SK-N-SH treated with all-trans-retinoic acid at 6 μM for 48 hours (cell line): ENCODE measurements around the gene ORAI2.
"Not testable (repeated sequence)": the region's sequence is repeated elsewhere in the genome, so short reads cannot be mapped to it uniquely, and the experiment has no call there.

Experiments used
- ATAC-seq: fragments of 200-7000 bp; cut with Tn5 transposase; 3 replicates; pipeline ENCODE4 v1.9.1; 2020; ENCODE audit warnings: mild to moderate bottlenecking, moderate library complexity
- ISL1 ChIP-seq: fragments of 250-450 bp; sonication (Bioruptor Pico); IDR thresholded peaks from 2 replicates; pipeline ENCODE4 v2.1.2; 2022; ENCODE audit warnings: mild to moderate bottlenecking, moderate library complexity
- SNAI2 ChIP-seq: fragments of 250-450 bp; sonication (Bioruptor Pico); IDR thresholded peaks from 2 replicates; pipeline ENCODE4 v1.5.0; 2020; ENCODE audit warnings: mild to moderate bottlenecking, moderate library complexity
- TCF4 ChIP-seq: fragments of 250-450 bp; sonication (Bioruptor Pico); IDR thresholded peaks from 2 replicates; pipeline ENCODE4 v1.8.0; 2021; ENCODE audit warnings: mild to moderate bottlenecking, moderate library complexity, borderline replicate concordance
- ZNF8 ChIP-seq: fragments of 450-650 bp; formaldehyde crosslinking; IDR thresholded peaks from 2 replicates; pipeline ENCODE4 v1.5.0; 2020; ENCODE audit warnings: mild to moderate bottlenecking, moderate library complexity

Gene ORAI2

DNA sequence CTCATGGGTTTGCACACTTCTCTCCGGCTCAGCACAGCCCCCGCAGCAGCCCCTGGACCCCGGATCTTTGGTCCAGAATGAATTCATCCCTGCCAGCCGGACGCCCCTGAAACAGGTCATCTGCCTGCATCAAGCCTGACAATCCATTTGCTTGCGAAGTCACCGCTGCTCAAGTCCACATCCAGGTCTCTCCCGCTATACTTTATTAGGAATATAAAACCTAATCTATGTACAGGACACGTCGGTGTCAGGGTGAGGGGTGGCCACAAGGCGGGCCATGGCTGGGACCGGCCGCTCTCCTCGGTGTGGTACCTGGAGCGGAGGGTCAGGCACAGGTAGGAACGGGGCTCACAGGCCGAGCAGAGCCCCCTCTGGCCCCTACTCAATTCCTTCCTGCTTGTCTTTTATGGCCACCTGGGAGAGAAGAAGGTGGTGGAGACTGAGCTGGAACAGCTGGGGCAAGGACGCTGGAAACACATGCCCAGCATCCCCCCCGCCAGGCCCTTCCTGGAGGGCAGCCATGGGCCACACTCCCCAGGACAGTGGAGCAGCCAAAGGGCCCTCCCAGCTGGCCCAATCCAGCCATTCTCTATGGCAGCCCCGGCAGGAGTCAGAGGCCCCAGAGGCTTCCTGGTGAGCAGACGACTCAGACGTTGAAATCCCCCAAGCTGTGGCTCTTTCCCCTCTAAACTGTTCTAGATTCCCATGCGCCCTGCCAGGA, 40.1 kb downstream of the ORAI2 start (continued):
- TF ChIP-seq SNAI2 (CRISPR knock-in tag) (no peak), ZNF8 (CRISPR knock-in tag) (no peak), ISL1 (CRISPR knock-in tag) (no peak)

DNA sequence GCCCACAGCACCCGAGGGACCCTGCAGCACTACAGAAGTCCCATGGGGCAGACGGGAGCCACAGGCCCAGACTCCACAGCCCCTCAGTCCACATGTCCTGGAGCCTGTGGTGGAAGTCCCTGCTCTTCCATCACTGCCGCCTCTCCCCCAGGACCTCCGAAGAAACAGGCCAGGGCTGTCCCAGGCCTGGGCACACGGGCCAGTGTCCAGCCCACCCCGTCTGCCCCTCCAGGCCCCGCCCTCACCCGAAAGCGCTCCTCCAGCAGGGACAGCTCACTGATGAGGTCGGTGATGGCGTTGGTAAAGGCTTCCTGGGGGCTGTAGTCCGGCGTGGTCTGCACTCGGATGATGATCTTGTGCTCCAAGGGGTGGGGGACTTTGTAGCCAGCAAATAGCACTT, 40.7 kb downstream of the ORAI2 start:
- not testable (repeated sequence) for ATAC-seq

- peak; percentile 5; the same call in 2 of the 3 replicates for ATAC-seq
Measured at GRCh38 chr7:102474736-102475435, 41.5 kb downstream of the ORAI2 start.

GRCh38 chr7:102478314-102479208, 45.2 kb downstream of the ORAI2 start, which contains the start of gene POLR2J:
Gene POLR2J (minus strand): TSS chr7:102478922. CDS start chr7:102478860, 62 bp downstream.
- ATAC-seq = peak; percentile 84

DNA sequence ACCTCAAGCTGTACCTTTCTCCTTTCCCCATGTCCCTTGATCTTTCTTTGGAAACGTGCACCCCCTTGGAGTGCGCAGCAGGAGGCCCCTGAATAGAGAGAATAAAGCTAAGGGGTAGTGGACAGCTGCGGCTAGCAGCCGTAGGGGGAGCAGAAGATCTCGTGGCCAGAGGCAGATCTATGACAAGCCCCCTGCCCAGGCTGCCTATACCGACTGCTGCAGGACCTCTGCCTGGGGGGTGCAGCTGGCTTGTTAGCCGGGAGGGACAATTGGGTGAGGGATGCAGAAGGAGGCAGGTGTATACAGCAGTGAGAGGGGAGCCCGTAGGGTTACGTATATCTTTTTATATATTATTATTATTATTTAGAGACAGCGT, 45.8 kb downstream of the ORAI2 start:
- peak; percentile 20 for ATAC-seq

- TF ChIP-seq TCF4 = peak; percentile 33; the same call in 1 of the 2 replicates
- ATAC-seq = peak; percentile 18; the same call in 2 of the 3 replicates
Measured at GRCh38 chr7:102479982-102480637, 46.7 kb downstream of the ORAI2 start.

DNA sequence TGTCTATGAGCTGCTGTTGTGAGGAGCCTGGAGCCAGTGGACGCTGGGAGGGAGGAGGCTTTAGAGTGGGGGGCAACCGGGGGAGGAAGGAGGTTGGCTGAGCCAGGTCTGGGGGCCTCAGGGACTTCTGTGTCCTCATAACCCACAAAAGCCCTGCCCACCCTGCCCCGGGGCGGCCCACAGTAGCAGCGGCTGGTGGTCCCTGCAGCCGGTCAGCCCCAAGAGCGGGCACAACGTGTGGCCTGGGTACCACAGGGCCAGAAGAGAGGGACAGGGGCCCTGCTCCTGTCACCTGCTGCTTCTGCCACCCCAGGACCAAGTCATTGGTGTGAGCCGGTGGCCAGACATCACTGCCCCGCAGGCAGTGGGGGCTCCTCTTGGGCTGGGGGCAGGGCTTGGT, 48.6 kb downstream of the ORAI2 start:
- ATAC-seq = not testable (repeated sequence)

GRCh38 chr7:102484317-102484716, 50.9 kb downstream of the ORAI2 start:
- ATAC-seq = not testable (repeated sequence)

- peak; percentile 94 for ATAC-seq
Measured at GRCh38 chr7:102490529-102491075, 57.2 kb downstream of the ORAI2 start.

DNA sequence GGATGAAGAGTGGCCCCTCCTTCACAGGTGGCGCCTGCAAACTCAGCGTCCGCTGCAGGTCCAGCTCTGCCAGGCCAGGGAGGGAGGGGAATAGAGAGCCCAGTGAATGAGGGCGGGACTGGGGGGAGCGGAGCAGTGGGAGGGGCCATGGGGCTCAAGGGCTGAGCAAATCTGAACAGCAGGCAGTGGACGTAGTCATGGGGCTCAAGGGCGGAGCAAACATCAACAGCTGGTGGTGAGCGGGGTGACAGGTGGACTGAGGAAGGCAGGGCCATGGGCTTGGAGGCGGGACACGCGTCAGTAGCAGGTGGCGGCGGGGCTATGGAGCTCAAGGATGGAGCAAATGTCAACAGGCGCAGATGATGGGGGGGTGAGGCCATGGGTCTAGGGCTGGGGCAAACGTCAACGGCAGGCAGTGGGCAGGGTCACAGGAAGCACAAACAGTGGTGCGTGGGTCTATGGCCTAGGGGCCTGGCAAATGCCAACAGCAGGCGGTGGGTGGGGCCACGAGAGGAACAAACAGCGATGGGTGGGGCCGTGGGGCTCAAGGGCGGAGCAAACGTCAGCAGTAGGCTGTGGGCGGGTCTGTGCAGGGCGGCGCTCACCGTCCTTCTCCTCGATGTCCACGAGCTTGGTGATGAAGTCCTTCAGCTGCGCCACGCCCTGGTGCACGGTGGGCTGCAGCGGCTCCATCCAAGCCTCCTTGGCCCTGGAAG, 60.0 kb downstream of the ORAI2 start:
- ATAC-seq = peak; percentile 29

DNA sequence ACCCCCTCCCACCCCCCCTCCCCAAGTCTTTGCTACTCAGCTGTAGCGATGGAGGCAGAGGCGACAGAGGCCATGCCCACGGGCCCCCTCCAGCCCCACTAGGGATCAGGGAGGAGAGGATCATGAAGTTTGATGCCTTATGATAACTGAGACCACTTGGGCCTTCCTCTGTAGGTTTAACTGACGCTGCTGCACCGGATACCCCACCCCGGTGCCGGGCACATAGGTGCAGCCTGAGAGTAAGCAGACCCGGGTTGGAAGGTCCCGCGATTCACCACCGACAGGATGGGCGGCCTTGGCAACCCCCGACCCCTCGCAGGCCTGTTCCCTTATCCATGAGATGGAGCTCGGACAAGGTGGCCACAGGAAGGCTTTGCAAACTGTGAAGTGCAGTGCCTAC, 60.7 kb downstream of the ORAI2 start:
- ATAC-seq = not testable (repeated sequence)

- peak; percentile 30 for ATAC-seq
Measured at GRCh38 chr7:102494473-102495149, 61.2 kb downstream of the ORAI2 start.

- ATAC-seq = not testable (repeated sequence)
Measured at GRCh38 chr7:102496861-102497260, 63.5 kb downstream of the ORAI2 start.

DNA sequence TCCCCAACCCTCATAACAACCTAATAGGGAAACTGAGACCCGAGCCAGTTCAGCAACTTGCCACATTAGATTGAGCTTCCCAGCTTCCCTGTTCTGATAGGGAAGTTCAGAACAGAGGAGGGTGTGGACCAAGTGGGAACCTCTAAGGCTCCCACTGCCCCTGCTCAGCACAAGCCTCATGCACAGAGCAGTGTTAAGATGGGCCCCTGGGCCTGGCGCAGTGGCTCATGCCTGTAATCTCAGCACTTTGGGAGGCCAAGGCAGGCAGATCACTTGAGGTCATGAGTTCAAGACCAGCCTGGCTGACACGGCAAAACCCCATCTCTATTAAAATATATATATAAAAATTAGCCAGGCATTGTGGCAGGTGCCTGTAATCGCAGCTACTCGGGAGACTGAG, 63.9 kb downstream of the ORAI2 start:
- not testable (repeated sequence) for ATAC-seq

DNA sequence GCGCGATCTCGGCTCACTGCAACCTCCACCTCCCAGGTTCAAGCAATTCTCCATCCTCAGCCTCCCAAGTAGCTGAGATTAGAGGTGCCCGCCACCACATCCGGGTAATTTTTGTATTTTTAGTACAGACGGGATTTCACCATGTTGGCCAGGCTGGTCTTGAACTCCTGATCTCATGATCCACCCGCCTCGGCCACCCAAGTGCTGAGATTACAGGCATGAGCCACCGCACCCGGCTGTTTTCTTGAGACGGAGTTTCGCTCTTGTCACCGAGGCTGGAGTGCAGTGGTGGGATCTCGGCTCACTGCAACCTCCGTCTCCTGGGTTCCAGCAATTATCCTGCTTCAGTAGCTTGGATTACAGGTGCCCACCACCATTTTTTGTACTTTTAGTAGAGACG, 64.9 kb downstream of the ORAI2 start:
- not testable (repeated sequence) for ATAC-seq

DNA sequence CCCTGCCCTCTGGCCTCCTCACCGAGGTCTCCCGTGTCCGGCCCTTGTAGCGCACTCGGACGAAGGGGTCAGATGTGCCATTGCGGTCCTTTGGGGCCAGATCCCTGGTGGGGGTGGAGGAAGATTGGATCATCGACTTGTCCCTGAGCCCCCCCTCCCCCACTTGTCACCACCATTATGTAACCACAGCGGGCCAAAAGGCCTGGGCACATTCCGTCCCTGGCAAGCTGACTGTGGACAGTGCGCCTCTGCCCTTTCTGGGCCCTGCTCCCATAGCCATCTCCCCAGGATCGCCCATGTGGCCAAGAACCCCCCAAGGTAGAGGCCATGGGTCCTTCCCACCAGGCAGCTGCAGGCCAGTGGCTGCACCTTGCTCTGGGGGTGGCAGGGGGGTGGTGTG, 69.8 kb downstream of the ORAI2 start:
- not testable (repeated sequence) for ATAC-seq

- peak; percentile 93 for ATAC-seq
Measured at GRCh38 chr7:102505298-102506185, 72.2 kb downstream of the ORAI2 start.
